ENCODE results near the gene TUBGCP3.
"Not testable (repeated sequence)": the region's sequence is repeated elsewhere in the genome, so short reads cannot be mapped to it uniquely, and the experiment has no call there.

Gene TUBGCP3

GRCh38 chr13:112587764-112588489 lies at the start of gene TUBGCP3:
TUBGCP3 (minus strand) TSS chr13:112588153; CDS start chr13:112587980, 173 bp downstream.
- DNase-seq (ENCODE audit: low spot score), result peak; percentile 80

GRCh38 chr13:112637017-112637801 lies 49.3 kb upstream of the TUBGCP3 start:
- DNase-seq (ENCODE audit: low spot score), result no peak

- DNase-seq (ENCODE audit: low spot score), result no peak
These were observed 48.5 kb upstream of the TUBGCP3 start for GRCh38 chr13:112636401-112636975.

- no peak for DNase-seq (ENCODE audit: low spot score)
These were observed 47.4 kb upstream of the TUBGCP3 start for GRCh38 chr13:112635323-112635722.

- no peak for DNase-seq (ENCODE audit: low spot score)
These were observed 46.1 kb upstream of the TUBGCP3 start for GRCh38 chr13:112634102-112634501.

- DNase-seq (ENCODE audit: low spot score), result not testable (repeated sequence)
These were observed 42.3 kb upstream of the TUBGCP3 start for GRCh38 chr13:112630226-112630625.

- DNase-seq (ENCODE audit: low spot score), result no peak
These were observed 41.2 kb upstream of the TUBGCP3 start for GRCh38 chr13:112629161-112629560.

GRCh38 chr13:112627613-112628012 lies 39.7 kb upstream of the TUBGCP3 start:
- not testable (repeated sequence) for DNase-seq (ENCODE audit: low spot score)

- no peak for DNase-seq (ENCODE audit: low spot score)
These were observed 39.2 kb upstream of the TUBGCP3 start for GRCh38 chr13:112627161-112627560.

GRCh38 chr13:112626761-112627160 lies 38.8 kb upstream of the TUBGCP3 start:
- no peak for DNase-seq (ENCODE audit: low spot score)

- DNase-seq (ENCODE audit: low spot score), result no peak
These were observed 38.2 kb upstream of the TUBGCP3 start for GRCh38 chr13:112626124-112626523.

- no peak for DNase-seq (ENCODE audit: low spot score)
These were observed 37.7 kb upstream of the TUBGCP3 start for GRCh38 chr13:112625698-112626097.

GRCh38 chr13:112624602-112625430 lies 36.9 kb upstream of the TUBGCP3 start:
- no peak for DNase-seq (ENCODE audit: low spot score)

- no peak for DNase-seq (ENCODE audit: low spot score)
These were observed 36.1 kb upstream of the TUBGCP3 start for GRCh38 chr13:112624040-112624439.

- DNase-seq (ENCODE audit: low spot score), result no peak
These were observed 35.2 kb upstream of the TUBGCP3 start for GRCh38 chr13:112623051-112623711.

GRCh38 chr13:112622375-112622774 lies 34.4 kb upstream of the TUBGCP3 start:
- DNase-seq (ENCODE audit: low spot score), result no peak

GRCh38 chr13:112619730-112620631 lies 32.0 kb upstream of the TUBGCP3 start:
- DNase-seq (ENCODE audit: low spot score), result no peak

- no peak for DNase-seq (ENCODE audit: low spot score)
These were observed 30.5 kb upstream of the TUBGCP3 start for GRCh38 chr13:112618501-112618900.

GRCh38 chr13:112617754-112618375 lies 29.9 kb upstream of the TUBGCP3 start:
- no peak for DNase-seq (ENCODE audit: low spot score)

Measured in RKO (cell line).